Osteoblast (primary cell): ENCODE results near the gene TPCN1. TPM values are rescaled to one million over a fixed set of nuclear protein-coding genes. Genes with fewer than 3 reads are reported as not detected.

Experiments
- DNase-seq: peaks from one replicate; pipeline ENCODE4 v3.0.0; 2011; ENCODE audit warnings: low spot score, mixed read lengths; ENCODE audit not compliant: insufficient read length; ENCODE audit errors: missing footprints
- H2AFZ ChIP-seq: 2 replicates; pipeline ENCODE4 v1.6.0; 2011; ENCODE audit warnings: mild to moderate bottlenecking, low read length
- H3K27ac ChIP-seq: 2 replicates; pipeline ENCODE4 v1.5.1; 2011; ENCODE audit warnings: mild to moderate bottlenecking, low read depth, low read length, moderate library complexity
- H3K27me3 ChIP-seq: 2 replicates; pipeline ENCODE4 v1.6.0; 2012; ENCODE audit warnings: mild to moderate bottlenecking, control low read depth, inconsistent platforms, low read length, moderate library complexity; ENCODE audit not compliant: insufficient read depth
- H3K36me3 ChIP-seq: 2 replicates; pipeline ENCODE4 v1.5.1; 2011; ENCODE audit warnings: mild to moderate bottlenecking, low read length, control low read depth, moderate library complexity; ENCODE audit not compliant: insufficient read depth
- H3K4me1 ChIP-seq: 2 replicates; pipeline ENCODE4 v1.5.1; 2011; ENCODE audit warnings: mild to moderate bottlenecking, low read length, control low read depth, moderate library complexity; ENCODE audit not compliant: insufficient read depth
- H3K4me2 ChIP-seq: 2 replicates; pipeline ENCODE4 v1.6.0; 2011; ENCODE audit warnings: mild to moderate bottlenecking, low read length; ENCODE audit not compliant: insufficient read depth
- H3K4me3 ChIP-seq: fragments of 200-600 bp; sonication (generic); 3 replicates; pipeline ENCODE4 v1.5.1; 2012; ENCODE audit warnings: mild to moderate bottlenecking, low read length, inconsistent platforms; ENCODE audit not compliant: insufficient read depth
- H3K79me2 ChIP-seq: 2 replicates; pipeline ENCODE4 v1.6.0; 2012; ENCODE audit warnings: mild to moderate bottlenecking, low read length, control low read depth, inconsistent platforms; ENCODE audit not compliant: insufficient read depth
- H3K9me3 ChIP-seq: 2 replicates; pipeline ENCODE4 v1.5.1; 2011; ENCODE audit warnings: low read depth, low read length, control low read depth
- H4K20me1 ChIP-seq: 2 replicates; pipeline ENCODE4 v1.6.0; 2012; ENCODE audit warnings: mild to moderate bottlenecking, low read length, control low read depth; ENCODE audit not compliant: insufficient read depth
- total RNA-seq: library from RNA; depleted of rRNA; stranded (reverse); fragments of >200 nt; gene quantifications from 2 replicates; pipeline ENCODE4 v1.2.3, GENCODE V29; 2012
- TF ChIP-seq, protein P1 (sequence below): IDR thresholded peaks from 2 replicates; pipeline ENCODE4 v1.5.1; 2011; ENCODE audit warnings: mild to moderate bottlenecking, low read depth, low read length, moderate library complexity; ENCODE audit errors: extremely low read depth

TPCN1 gene
- total RNA-seq, 1 donor: 25.7 TPM

DNA sequence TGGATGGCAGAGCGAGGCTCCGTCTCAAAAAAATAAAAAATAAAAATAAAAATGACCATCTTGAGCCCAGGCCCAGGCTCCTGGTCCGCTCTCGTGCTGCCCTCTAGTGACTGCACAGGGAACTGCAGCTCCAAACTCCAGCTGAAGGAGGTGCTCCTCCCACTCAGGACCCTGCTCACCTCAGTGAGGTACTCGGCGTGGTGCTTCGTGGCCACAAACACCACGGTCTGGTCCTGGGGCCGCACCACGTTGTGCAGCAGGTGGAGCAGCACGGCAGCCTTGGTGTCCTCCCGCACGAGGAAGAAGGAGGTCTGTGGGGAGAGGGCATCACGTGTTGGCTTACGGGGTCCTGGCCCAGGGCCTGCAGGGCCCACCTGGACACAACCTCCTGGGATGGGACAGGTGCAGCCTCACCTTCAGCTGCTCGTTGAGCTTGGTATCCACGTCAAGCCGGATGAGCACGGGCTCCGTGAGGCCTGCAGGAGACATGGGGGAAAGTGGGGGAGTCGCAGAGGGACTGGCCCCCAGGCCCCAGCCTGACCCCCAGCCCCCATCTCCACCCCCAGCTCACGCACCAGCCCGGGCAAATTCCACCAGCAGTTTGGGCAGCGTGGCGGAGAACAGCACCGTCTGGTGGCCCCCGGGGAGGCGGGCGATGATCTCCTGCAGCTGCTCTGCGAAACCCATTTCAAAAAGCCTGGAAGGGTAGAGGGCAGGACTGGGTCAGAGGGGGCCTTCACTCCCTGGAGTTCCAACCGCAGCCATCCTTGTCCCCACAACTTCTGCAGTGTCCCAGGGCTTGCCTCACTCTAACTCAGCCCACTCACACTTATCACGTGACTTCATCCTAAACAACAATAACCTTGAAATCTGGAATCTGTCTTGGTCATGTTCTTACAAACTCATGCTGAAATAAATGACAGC, 46.5 kb upstream of the TPCN1 start:
- peak; percentile 98 for DNase-seq
- Histone ChIP-seq H2AFZ (no peak overlapping the region), H3K4me1 (no peaks in the 10 kb centered on the region), H3K79me2 (no peaks in the 10 kb centered on the region), H4K20me1 (peaks cover 8% of the 10 kb centered on the region), H3K9me3 (peaks cover 4% of the 10 kb centered on the region), H3K4me3 (no peak overlapping the region), H3K4me2 (no peak overlapping the region), H3K27ac (no peak overlapping the region), H3K27me3 (no peaks in the 10 kb centered on the region), H3K36me3 (peaks cover 80% of the 10 kb centered on the region)
- TF ChIP-seq, protein P1, sequence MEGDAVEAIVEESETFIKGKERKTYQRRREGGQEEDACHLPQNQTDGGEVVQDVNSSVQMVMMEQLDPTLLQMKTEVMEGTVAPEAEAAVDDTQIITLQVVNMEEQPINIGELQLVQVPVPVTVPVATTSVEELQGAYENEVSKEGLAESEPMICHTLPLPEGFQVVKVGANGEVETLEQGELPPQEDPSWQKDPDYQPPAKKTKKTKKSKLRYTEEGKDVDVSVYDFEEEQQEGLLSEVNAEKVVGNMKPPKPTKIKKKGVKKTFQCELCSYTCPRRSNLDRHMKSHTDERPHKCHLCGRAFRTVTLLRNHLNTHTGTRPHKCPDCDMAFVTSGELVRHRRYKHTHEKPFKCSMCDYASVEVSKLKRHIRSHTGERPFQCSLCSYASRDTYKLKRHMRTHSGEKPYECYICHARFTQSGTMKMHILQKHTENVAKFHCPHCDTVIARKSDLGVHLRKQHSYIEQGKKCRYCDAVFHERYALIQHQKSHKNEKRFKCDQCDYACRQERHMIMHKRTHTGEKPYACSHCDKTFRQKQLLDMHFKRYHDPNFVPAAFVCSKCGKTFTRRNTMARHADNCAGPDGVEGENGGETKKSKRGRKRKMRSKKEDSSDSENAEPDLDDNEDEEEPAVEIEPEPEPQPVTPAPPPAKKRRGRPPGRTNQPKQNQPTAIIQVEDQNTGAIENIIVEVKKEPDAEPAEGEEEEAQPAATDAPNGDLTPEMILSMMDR: peak; percentile 96

DNA sequence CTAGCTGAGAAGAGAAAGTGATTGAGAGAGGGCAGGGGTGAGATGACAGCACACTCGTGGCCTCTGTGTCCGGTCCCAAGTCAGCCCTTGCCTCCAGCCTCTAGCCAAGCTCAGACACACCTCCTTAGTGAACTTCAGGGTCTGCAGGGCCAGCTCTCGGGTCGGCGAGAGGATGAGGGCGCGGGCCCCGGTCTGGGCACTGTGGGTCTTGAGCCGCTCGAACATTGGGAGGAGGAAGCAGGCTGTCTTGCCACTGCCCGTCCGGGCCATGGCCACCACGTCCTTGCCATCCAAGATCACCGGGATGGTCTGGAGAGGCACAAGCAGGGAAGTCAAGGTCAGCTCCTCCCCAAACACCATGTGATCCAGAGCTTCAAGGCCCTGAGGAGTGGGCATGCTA, 42.2 kb upstream of the TPCN1 start:
- H3K4me2 ChIP-seq: no peak overlapping the region
- no peaks in the 10 kb centered on the region for H3K27me3 ChIP-seq
- peaks cover 8% of the 10 kb centered on the region for H4K20me1 ChIP-seq
- H2AFZ ChIP-seq: no peak overlapping the region
- peaks cover under 1% of the 10 kb centered on the region for H3K4me1 ChIP-seq
- peaks cover 37% of the 10 kb centered on the region for H3K79me2 ChIP-seq
- H3K27ac ChIP-seq: no peak overlapping the region
- H3K4me3 ChIP-seq: no peak overlapping the region
- TF ChIP-seq, protein P1: no peak
- H3K36me3 ChIP-seq: peaks cover 56% of the 10 kb centered on the region
- H3K9me3 ChIP-seq: peaks cover 4% of the 10 kb centered on the region
- DNase-seq: no peak

DNA sequence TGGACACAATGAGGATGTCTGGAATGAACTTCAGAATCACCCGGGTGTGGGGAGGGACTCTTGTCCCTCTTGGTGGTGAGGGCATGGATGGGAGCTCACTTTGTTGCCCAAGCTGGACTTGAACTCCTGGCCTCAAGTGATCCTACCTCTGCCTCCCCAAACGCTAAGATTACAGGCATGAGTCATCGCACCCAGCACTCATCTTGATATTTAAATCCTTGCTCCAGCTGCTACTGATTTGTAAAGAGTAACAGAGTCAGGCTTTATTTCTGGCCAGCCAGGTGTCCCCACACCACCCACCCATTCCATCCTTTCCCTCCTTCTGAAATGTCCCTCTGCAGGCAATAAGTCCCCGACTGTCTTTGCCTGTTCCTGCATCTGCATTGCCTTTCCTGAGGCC, 40.9 kb upstream of the TPCN1 start:
- Histone ChIP-seq H3K4me1 (peaks cover 3% of the 10 kb centered on the region), H4K20me1 (peaks cover 5% of the 10 kb centered on the region), H3K79me2 (peaks cover 41% of the 10 kb centered on the region), H3K27me3 (no peaks in the 10 kb centered on the region), H3K4me2 (no peak overlapping the region), H3K27ac (no peak overlapping the region), H3K4me3 (no peak overlapping the region), H2AFZ (no peak overlapping the region), H3K36me3 (peaks cover 50% of the 10 kb centered on the region), H3K9me3 (peaks cover 4% of the 10 kb centered on the region)
- DNase-seq: no peak
- TF ChIP-seq, protein P1: no peak

DNA sequence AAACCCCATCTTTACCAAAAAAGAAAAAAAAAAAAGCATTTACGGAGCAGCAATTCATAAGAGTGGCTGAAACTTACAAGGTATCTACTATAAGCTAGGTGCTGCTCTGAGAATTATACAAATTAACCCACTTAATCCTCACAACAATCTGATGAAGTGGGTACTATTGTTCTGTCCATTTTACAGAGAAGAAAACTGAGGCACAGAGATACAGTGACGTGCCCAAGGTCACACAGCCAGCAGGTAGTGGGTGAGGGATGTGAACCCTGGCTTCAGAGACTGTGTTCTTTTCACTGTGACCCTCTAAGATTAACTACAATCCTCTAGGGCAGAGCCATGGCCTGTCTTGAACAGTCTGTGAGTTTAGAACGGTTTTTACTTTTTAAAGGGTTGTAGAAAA, 39.3 kb upstream of the TPCN1 start:
- Histone ChIP-seq H3K79me2 (peaks cover 55% of the 10 kb centered on the region), H2AFZ (no peak overlapping the region), H3K36me3 (peaks cover 48% of the 10 kb centered on the region), H4K20me1 (peaks cover 9% of the 10 kb centered on the region), H3K27me3 (no peaks in the 10 kb centered on the region), H3K4me1 (peaks cover 11% of the 10 kb centered on the region), H3K4me3 (no peak overlapping the region), H3K27ac (no peak overlapping the region), H3K4me2 (no peak overlapping the region), H3K9me3 (peaks cover 2% of the 10 kb centered on the region)
- no peak for DNase-seq
- TF ChIP-seq, protein P1: no peak
